HG03354 (cell line): Measurements from ENCODE around the gene MAP3K14.
"Not testable (repeated sequence)": the region's sequence is repeated elsewhere in the genome, so short reads cannot be mapped to it uniquely, and the experiment has no call there.

Source experiments
- ATAC-seq: cut with Tn5 transposase; IDR thresholded peaks from one replicate; pipeline ENCODE4 v1.9.1; 2021; ENCODE audit warnings: mild to moderate bottlenecking; ENCODE audit not compliant: unreplicated experiment, poor library complexity, severe bottlenecking

The MAP3K14 gene

GRCh38 chr17:45316434-45317110 lies at the start of gene MAP3K14:
TSS of gene MAP3K14 (minus strand) at chr17:45317020. CDS start at chr17:45290745, 26,275 bp downstream.
- peak; percentile 22 for ATAC-seq

- ATAC-seq, result no peak
Observed at GRCh38 chr17:45366049-45366448, 49.2 kb upstream of the MAP3K14 start.

GRCh38 chr17:45364531-45365390 lies 47.9 kb upstream of the MAP3K14 start:
- ATAC-seq, result no peak

GRCh38 chr17:45363498-45363897 lies 46.7 kb upstream of the MAP3K14 start:
- ATAC-seq, result no peak

GRCh38 chr17:45361976-45362375 lies 45.2 kb upstream of the MAP3K14 start:
- no peak for ATAC-seq

GRCh38 chr17:45361451-45361850 lies 44.6 kb upstream of the MAP3K14 start:
- no peak for ATAC-seq

- ATAC-seq, result no peak
Observed at GRCh38 chr17:45357364-45357997, 40.7 kb upstream of the MAP3K14 start.

GRCh38 chr17:45355087-45355486 lies 38.3 kb upstream of the MAP3K14 start:
- no peak for ATAC-seq

GRCh38 chr17:45353043-45353442 lies 36.2 kb upstream of the MAP3K14 start:
- ATAC-seq, result no peak

GRCh38 chr17:45351831-45352230 lies 35.0 kb upstream of the MAP3K14 start:
- no peak for ATAC-seq

- ATAC-seq, result no peak
Observed at GRCh38 chr17:45347444-45347843, 30.6 kb upstream of the MAP3K14 start.

GRCh38 chr17:45346216-45347015 lies 29.6 kb upstream of the MAP3K14 start:
- no peak for ATAC-seq

GRCh38 chr17:45345554-45346215 lies 28.9 kb upstream of the MAP3K14 start:
- ATAC-seq, result no peak

GRCh38 chr17:45345246-45345553 lies 28.4 kb upstream of the MAP3K14 start:
- no peak for ATAC-seq

- ATAC-seq, result not testable (repeated sequence)
Observed at GRCh38 chr17:45343967-45344664, 27.3 kb upstream of the MAP3K14 start.

- ATAC-seq, result no peak
Observed at GRCh38 chr17:45342871-45343526, 26.2 kb upstream of the MAP3K14 start.

GRCh38 chr17:45342306-45342705 lies 25.5 kb upstream of the MAP3K14 start:
- no peak for ATAC-seq

- no peak for ATAC-seq
Observed at GRCh38 chr17:45341533-45342158, 24.8 kb upstream of the MAP3K14 start.
